UCSD-AML1 (cell line): ENCODE results near the gene ASCC3.

Experiments used
- DNase-seq: peaks from one replicate; lab custom pipeline; 2025; ENCODE audit not compliant: unreplicated experiment; lab: John Stamatoyannopoulos, UW

ASCC3 gene

GRCh38 chr6:100467129-100468015 is 413.8 kb downstream of the ASCC3 start:
- DNase-seq = no peak

GRCh38 chr6:100466410-100467128 is 414.6 kb downstream of the ASCC3 start:
- no peak for DNase-seq

GRCh38 chr6:100465701-100466409 is 415.3 kb downstream of the ASCC3 start:
- DNase-seq = no peak

- DNase-seq = no peak
Measured at GRCh38 chr6:100464903-100465700, 416.0 kb downstream of the ASCC3 start, which contains the start of gene SIM1. Gene SIM1 (minus strand): TSS chr6:100464921. CDS start chr6:100463468, 1,453 bp downstream.

GRCh38 chr6:100464162-100464851 is 416.8 kb downstream of the ASCC3 start:
- no peak for DNase-seq

- DNase-seq = no peak
Measured at GRCh38 chr6:100463630-100464161, 417.4 kb downstream of the ASCC3 start.

GRCh38 chr6:100462706-100463629 is 418.2 kb downstream of the ASCC3 start:
- DNase-seq = no peak

- DNase-seq = no peak
Measured at GRCh38 chr6:100461917-100462705, 419.0 kb downstream of the ASCC3 start.

GRCh38 chr6:100461278-100461916 is 419.7 kb downstream of the ASCC3 start:
- no peak for DNase-seq

- no peak for DNase-seq
Measured at GRCh38 chr6:100460650-100461204, 420.4 kb downstream of the ASCC3 start.

GRCh38 chr6:100459592-100460184 is 421.4 kb downstream of the ASCC3 start:
- no peak for DNase-seq

GRCh38 chr6:100458841-100459591 is 422.1 kb downstream of the ASCC3 start:
- DNase-seq = no peak
